Vagina (tissue), 2 donors: Measurements from ENCODE around the gene CCDC34. TPM values are rescaled to one million over a fixed set of nuclear protein-coding genes. Genes with fewer than 3 reads are reported as not detected.

Experiments used
- DNase-seq, 2 donors: peaks; one replicate each; pipeline ENCODE4 v3.0.0-alpha.2; 2017; ENCODE audit errors: extremely low spot score in 2 of 2
- H3K27ac ChIP-seq: fragments of 200-600 bp; sonication (generic); one replicate; pipeline ENCODE4 v1.5.1; 2019
- H3K27me3 ChIP-seq: fragments of 200-600 bp; sonication (generic); one replicate; pipeline ENCODE4 v1.5.1; 2019
- H3K36me3 ChIP-seq, 2 donors: fragments of 200-600 bp; sonication (generic); one replicate each; pipeline ENCODE4 v1.5.1; 2017 to 2019
- H3K4me1 ChIP-seq: fragments of 200-600 bp; sonication (generic); one replicate; pipeline ENCODE4 v1.5.1; 2019
- H3K4me3 ChIP-seq, 2 donors: fragments of 200-600 bp; sonication (generic); 1 replicate in 1 of 2; 2 replicates in 1 of 2; pipeline ENCODE4 v1.5.1; 2016 to 2019
- H3K9me3 ChIP-seq: fragments of 200-600 bp; sonication (generic); one replicate; pipeline ENCODE4 v1.5.1; 2019
- POLR2A ChIP-seq, 2 donors: fragments of 450-650 bp; IDR thresholded peaks; one replicate each; pipeline ENCODE4 v1.6.1; 2017; ENCODE audit warnings: antibody characterized with exemption in 2 of 2, mild to moderate bottlenecking in 2 of 2, moderate library complexity in 2 of 2
- POLR2AphosphoS5 ChIP-seq, 2 donors: sonication (generic); formaldehyde crosslinking; IDR thresholded peaks; one replicate each; pipeline ENCODE4 v1.9.0; 2017; ENCODE audit warnings: antibody characterized with exemption in 2 of 2, mild to moderate bottlenecking in 2 of 2, low read depth in 1 of 2; ENCODE audit not compliant: insufficient read depth in 1 of 2
- intact Hi-C: fragments of 100-400 bp; cut with DNase I; formaldehyde crosslinking; loops from one replicate; pipeline ENCODE4 v1.15.1; 2023
- total RNA-seq: library from RNA; depleted of rRNA; stranded (reverse); fragments of >200 nt; gene quantifications from one replicate; pipeline ENCODE4 v1.2.3, GENCODE V29; 2016
- TF ChIP-seq, protein P1 (sequence below), 3 experiments: fragments of 450-650 bp in 2 of 3; fragments of 200-600 bp in 1 of 3; sonication (generic) in 1 of 3; IDR thresholded peaks; one replicate each; pipeline ENCODE4 v1.5.1; 2017 to 2019; ENCODE audit warnings: antibody characterized with exemption in 3 of 3, mild to moderate bottlenecking in 2 of 3, moderate library complexity in 2 of 3

CCDC34 gene
- total RNA-seq, 1 donor from 2014 or later: 4.7 TPM

DNA sequence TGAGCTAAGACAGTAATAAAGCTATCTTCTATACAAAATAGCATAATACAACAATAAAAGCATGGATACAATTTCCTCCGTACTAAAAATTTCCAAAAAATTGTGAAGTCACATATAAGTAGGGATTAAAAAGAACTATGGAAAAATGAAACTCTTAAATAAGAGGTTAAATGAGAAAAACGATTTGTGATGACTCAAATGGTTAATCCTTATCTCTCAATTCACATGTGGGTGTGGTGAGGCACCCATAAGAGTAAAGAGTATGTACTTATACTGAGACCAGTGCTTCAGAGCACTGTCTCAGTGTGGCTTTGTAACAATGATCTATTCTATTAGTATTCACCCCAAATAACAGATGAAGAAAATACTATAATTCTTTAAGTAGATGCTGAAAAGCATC is 25.0 kb upstream of the CCDC34 start:
- H3K9me3 ChIP-seq: no peaks in the 10 kb centered on the region
- intact Hi-C loops: no loop called here
- H3K36me3 ChIP-seq: peaks cover 0 to 4% of the 10 kb centered on the region in 2 donors
- peaks cover 15% of the 10 kb centered on the region for H3K4me1 ChIP-seq
- H3K27ac ChIP-seq: no peak overlapping the region
- DNase-seq: no peak
- no peak overlapping the region for H3K4me3 ChIP-seq
- H3K27me3 ChIP-seq: no peaks in the 10 kb centered on the region
- no peak for TF ChIP-seq POLR2A (IDR thresholded peaks at IDR 0.05)
- TF ChIP-seq, protein P1, sequence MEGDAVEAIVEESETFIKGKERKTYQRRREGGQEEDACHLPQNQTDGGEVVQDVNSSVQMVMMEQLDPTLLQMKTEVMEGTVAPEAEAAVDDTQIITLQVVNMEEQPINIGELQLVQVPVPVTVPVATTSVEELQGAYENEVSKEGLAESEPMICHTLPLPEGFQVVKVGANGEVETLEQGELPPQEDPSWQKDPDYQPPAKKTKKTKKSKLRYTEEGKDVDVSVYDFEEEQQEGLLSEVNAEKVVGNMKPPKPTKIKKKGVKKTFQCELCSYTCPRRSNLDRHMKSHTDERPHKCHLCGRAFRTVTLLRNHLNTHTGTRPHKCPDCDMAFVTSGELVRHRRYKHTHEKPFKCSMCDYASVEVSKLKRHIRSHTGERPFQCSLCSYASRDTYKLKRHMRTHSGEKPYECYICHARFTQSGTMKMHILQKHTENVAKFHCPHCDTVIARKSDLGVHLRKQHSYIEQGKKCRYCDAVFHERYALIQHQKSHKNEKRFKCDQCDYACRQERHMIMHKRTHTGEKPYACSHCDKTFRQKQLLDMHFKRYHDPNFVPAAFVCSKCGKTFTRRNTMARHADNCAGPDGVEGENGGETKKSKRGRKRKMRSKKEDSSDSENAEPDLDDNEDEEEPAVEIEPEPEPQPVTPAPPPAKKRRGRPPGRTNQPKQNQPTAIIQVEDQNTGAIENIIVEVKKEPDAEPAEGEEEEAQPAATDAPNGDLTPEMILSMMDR (IDR thresholded peaks at IDR 0.05): no peak
- TF ChIP-seq POLR2AphosphoS5 (IDR thresholded peaks at IDR 0.05; ENCODE audit: insufficient read depth in 1 of 2, low read depth in 1 of 2): no peak

DNA sequence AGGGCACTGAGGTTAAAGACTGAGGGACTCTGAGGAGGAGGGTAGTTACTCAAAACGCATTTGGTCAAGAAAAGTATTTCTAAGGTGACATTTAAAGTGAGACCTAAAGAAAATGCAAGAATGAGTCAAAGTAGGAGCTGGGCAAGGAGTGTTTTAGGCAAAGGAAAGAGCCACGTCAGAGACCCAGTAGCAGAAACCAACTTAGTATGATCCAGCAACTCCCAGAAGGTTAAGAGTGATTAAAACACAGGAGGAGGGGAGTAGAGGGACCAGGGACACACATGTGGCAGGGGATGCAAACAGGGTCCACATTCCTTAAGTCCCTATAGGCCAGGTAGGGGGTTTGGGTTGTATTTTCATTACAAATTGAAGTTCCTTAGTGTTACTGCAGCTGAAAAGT is 24.3 kb upstream of the CCDC34 start:
- no peak for DNase-seq
- H3K27me3 ChIP-seq: no peaks in the 10 kb centered on the region
- intact Hi-C loops: no loop called here
- H3K27ac ChIP-seq: no peak overlapping the region
- TF ChIP-seq, protein P1 (IDR thresholded peaks at IDR 0.05): no peak
- TF ChIP-seq POLR2A (IDR thresholded peaks at IDR 0.05) (no peak), POLR2AphosphoS5 (IDR thresholded peaks at IDR 0.05; ENCODE audit: insufficient read depth in 1 of 2, low read depth in 1 of 2) (no peak)
- H3K4me3 ChIP-seq: no peak overlapping the region
- H3K9me3 ChIP-seq: no peaks in the 10 kb centered on the region
- H3K4me1 ChIP-seq: peaks cover 9% of the 10 kb centered on the region
- peaks cover 0 to 4% of the 10 kb centered on the region in 2 donors for H3K36me3 ChIP-seq

DNA sequence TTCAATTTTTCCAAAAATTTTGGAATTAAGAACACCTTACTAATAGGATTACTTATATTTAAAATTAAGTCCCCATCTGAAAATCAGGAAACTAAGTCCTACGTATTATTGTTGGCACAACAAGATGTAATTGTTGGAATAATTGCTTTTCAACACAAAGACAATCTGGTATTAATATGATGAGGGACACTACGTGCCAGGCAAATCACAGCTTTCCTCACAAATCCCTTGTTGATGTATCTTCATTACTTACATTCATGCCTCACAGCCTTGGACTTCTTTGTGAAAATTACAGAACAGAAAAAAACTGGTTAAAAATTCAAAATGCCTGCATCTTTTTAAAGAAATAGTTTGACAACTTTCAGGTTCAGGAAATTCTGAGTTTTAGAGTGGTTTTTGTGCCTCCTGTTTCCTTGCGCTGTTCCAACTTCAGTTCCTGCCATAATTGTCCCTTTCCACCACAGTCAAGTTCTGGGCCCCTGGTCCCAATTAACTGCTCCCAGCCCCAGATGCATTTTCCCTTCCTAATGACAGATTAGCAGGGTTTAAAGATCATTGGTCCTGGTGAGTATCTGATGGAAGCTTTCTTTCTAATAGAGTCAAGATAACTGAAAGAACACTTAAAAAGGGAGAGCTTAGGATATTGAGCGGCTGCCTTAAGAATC is 23.3 kb upstream of the CCDC34 start:
- Histone ChIP-seq H3K27ac (no peak overlapping the region), H3K4me1 (no peaks in the 10 kb centered on the region), H3K9me3 (no peaks in the 10 kb centered on the region), H3K27me3 (no peaks in the 10 kb centered on the region), H3K4me3 (no peak overlapping the region), H3K36me3 (peaks cover 0 to 4% of the 10 kb centered on the region in 2 donors)
- intact Hi-C loops: no loop called here
- TF ChIP-seq, protein P1 (IDR thresholded peaks at IDR 0.05): no peak
- TF ChIP-seq POLR2A (IDR thresholded peaks at IDR 0.05): no peak
- TF ChIP-seq POLR2AphosphoS5 (IDR thresholded peaks at IDR 0.05; ENCODE audit: insufficient read depth in 1 of 2, low read depth in 1 of 2): no peak
- no peak for DNase-seq

DNA sequence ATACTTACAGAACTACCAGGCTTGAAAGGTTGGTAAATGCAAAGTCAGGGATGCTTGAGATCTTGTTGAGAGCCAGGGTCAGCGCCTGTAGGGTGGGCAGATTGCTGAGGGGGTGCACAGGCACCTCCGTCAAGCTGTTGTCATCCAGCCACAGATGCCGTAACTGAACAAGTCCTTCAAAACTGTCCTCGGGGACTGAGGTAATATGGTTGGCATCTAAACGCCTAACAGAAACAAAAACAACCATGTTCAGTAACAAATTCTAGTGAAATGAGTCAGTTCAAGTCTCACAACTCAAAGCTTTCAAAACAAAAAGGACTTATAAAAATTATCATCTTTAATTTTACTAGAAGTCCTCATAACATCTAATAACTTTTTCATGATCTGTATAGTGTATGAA is 22.2 kb upstream of the CCDC34 start:
- no peak for DNase-seq
- TF ChIP-seq POLR2AphosphoS5 (IDR thresholded peaks at IDR 0.05; ENCODE audit: insufficient read depth in 1 of 2, low read depth in 1 of 2) (no peak), POLR2A (IDR thresholded peaks at IDR 0.05) (no peak)
- TF ChIP-seq, protein P1 (IDR thresholded peaks at IDR 0.05): no peak
- Histone ChIP-seq H3K27me3 (no peaks in the 10 kb centered on the region), H3K9me3 (no peaks in the 10 kb centered on the region), H3K4me3 (no peak overlapping the region), H3K4me1 (no peaks in the 10 kb centered on the region), H3K36me3 (peaks cover 0 to 11% of the 10 kb centered on the region in 2 donors), H3K27ac (no peak overlapping the region)
- intact Hi-C loops: no loop called here

DNA sequence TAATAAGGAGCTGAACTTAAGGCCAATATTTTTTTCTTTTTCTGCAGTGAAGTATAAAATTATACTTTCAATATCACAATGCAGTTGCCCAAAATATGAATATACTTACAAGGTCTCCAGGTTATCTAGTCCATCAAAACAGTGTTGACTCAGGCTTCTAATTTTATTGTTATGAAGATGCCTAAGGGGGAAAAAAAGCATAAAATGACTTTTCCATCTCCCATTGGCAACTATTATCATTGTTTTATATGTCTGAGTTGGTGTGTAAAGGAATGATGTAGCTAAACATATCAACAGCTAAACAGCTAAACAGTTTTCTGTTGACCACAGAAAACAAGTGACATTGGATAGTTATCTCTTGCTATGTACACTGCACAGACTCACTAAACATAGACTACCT is 21.2 kb upstream of the CCDC34 start:
- no peaks in the 10 kb centered on the region for H3K27me3 ChIP-seq
- intact Hi-C loops: no loop called here
- H3K9me3 ChIP-seq: no peaks in the 10 kb centered on the region
- H3K27ac ChIP-seq: no peak overlapping the region
- no peak overlapping the region for H3K4me3 ChIP-seq
- no peak for DNase-seq
- TF ChIP-seq POLR2A (IDR thresholded peaks at IDR 0.05): no peak
- no peak for TF ChIP-seq POLR2AphosphoS5 (IDR thresholded peaks at IDR 0.05; ENCODE audit: insufficient read depth in 1 of 2, low read depth in 1 of 2)
- TF ChIP-seq, protein P1 (IDR thresholded peaks at IDR 0.05): no peak
- no peaks in the 10 kb centered on the region for H3K4me1 ChIP-seq
- peaks cover 0 to 21% of the 10 kb centered on the region in 2 donors for H3K36me3 ChIP-seq
